Keratinocyte (primary cell): ENCODE data around the gene HSD17B2. TPM values are rescaled to one million over a fixed set of nuclear protein-coding genes. Genes with fewer than 3 reads are reported as not detected.
A peak's percentile ranks its signal among the peaks of the same experiment; 100 is the strongest.

ENCODE experiments used
- DNase-seq: peaks from one replicate; pipeline ENCODE4 v3.0.0-alpha.2; 2011; ENCODE audit warnings: low read depth, missing footprints, low spot score
- FAIRE-seq: peaks from 2 replicates; lab custom pipeline; 2011; peaks lifted over from hg19 to GRCh38; lab: Jason Lieb, UNC
- H2AFZ ChIP-seq: 2 replicates; pipeline ENCODE4 v1.6.0; 2012; ENCODE audit warnings: low read length, control low read depth, inconsistent platforms; ENCODE audit not compliant: control insufficient read depth
- H3K27ac ChIP-seq: 2 replicates; pipeline ENCODE4 v1.5.1; 2011; ENCODE audit warnings: low read length; ENCODE audit not compliant: control insufficient read depth, insufficient read depth
- H3K27me3 ChIP-seq: 3 replicates; pipeline ENCODE4 v1.6.0; 2011; ENCODE audit warnings: low read length; ENCODE audit not compliant: control insufficient read depth, insufficient read depth; ENCODE audit errors: extremely low read depth
- H3K36me3 ChIP-seq, 2 experiments: 2 replicates in 1 of 2; 3 replicates in 1 of 2; pipeline ENCODE4 v1.5.1; 2011; ENCODE audit warnings: low read length in 2 of 2, mild to moderate bottlenecking in 1 of 2; ENCODE audit not compliant: control insufficient read depth in 2 of 2, insufficient read depth in 2 of 2; ENCODE audit errors: extremely low read depth in 1 of 2
- H3K4me1 ChIP-seq: 3 replicates; pipeline ENCODE4 v1.5.1; 2011; ENCODE audit warnings: low read length; ENCODE audit not compliant: control insufficient read depth, insufficient read depth; ENCODE audit errors: extremely low read depth
- H3K4me2 ChIP-seq: 3 replicates; pipeline ENCODE4 v1.6.0; 2011; ENCODE audit warnings: low read depth, low read length; ENCODE audit not compliant: control insufficient read depth, insufficient read depth; ENCODE audit errors: extremely low read depth
- H3K4me3 ChIP-seq, 3 experiments: fragments of 200-600 bp in 1 of 3; sonication (generic) in 1 of 3; 2 replicates in 2 of 3; 3 replicates in 1 of 3; pipeline ENCODE4 v1.5.1; 2011 to 2016; ENCODE audit warnings: low read length in 3 of 3, mild to moderate bottlenecking in 3 of 3, control low read depth in 2 of 3, inconsistent platforms in 1 of 3, low read depth in 1 of 3, mixed read lengths in 1 of 3, mixed run types in 1 of 3, moderate library complexity in 1 of 3; ENCODE audit not compliant: control insufficient read depth in 2 of 3, insufficient read depth in 2 of 3; ENCODE audit errors: extremely low read depth in 1 of 3
- H3K79me2 ChIP-seq: 2 replicates; pipeline ENCODE4 v1.6.0; 2012; ENCODE audit warnings: low read length; ENCODE audit not compliant: control insufficient read depth, insufficient read depth
- H3K9ac ChIP-seq: 3 replicates; pipeline ENCODE4 v1.6.0; 2011; ENCODE audit warnings: low read length; ENCODE audit not compliant: control insufficient read depth, insufficient read depth; ENCODE audit errors: extremely low read depth
- H3K9me1 ChIP-seq: 3 replicates; pipeline ENCODE4 v1.6.0; 2011; ENCODE audit warnings: low read length; ENCODE audit not compliant: control insufficient read depth, insufficient read depth; ENCODE audit errors: extremely low read depth
- H3K9me3 ChIP-seq: 2 replicates; pipeline ENCODE4 v1.5.1; 2012; ENCODE audit warnings: low read depth, low read length; ENCODE audit not compliant: control insufficient read depth
- H4K20me1 ChIP-seq: 3 replicates; pipeline ENCODE4 v1.6.0; 2011; ENCODE audit warnings: low read length; ENCODE audit not compliant: control insufficient read depth, insufficient read depth; ENCODE audit errors: extremely low read depth
- CTCF ChIP-seq, 3 experiments: IDR thresholded peaks in 1 of 3; conservative IDR thresholded peaks in 1 of 3; optimal IDR thresholded peaks in 1 of 3; 2 replicates in 2 of 3; 3 replicates in 1 of 3; pipeline versions ENCODE3 to v1.5.1; 2011; ENCODE audit warnings: low read length in 3 of 3, mild to moderate bottlenecking in 3 of 3, moderate library complexity in 2 of 3, control low read depth in 1 of 3, inconsistent platforms in 1 of 3; ENCODE audit not compliant: insufficient read depth in 2 of 3; ENCODE audit errors: extremely low read depth in 1 of 3
- EZH2 ChIP-seq: IDR thresholded peaks from one replicate; pipeline ENCODE4 v1.6.1; 2012; ENCODE audit warnings: inconsistent platforms, mild to moderate bottlenecking, low read length, moderate library complexity
- dilution Hi-C: fragments of 300-500 bp; cut with MboI; formaldehyde crosslinking; loops from one replicate; pipeline ENCODE4 v1.7.0; 2020; ENCODE audit warnings: low sequenced_read_pairs; ENCODE audit not compliant: extremely low pct_ligation_motif_present
- polyA plus RNA-seq, 5 experiments: library from polyadenylated mRNA; depleted of rRNA in 3 of 5; stranded (reverse) in 3 of 5; stranded (forward) in 1 of 5; unstranded in 1 of 5; fragments of >200 nt; gene quantifications; 1 replicate in 1 of 5; 2 replicates in 3 of 5; 3 replicates in 1 of 5; pipeline versions ENCODE4 v1.2.1 to v1.2.3, GENCODE V29; 2011 to 2012; ENCODE audit warnings: missing spikeins in 2 of 5, low read depth in 1 of 5, low replicate concordance in 1 of 5

The HSD17B2 gene
- polyA plus RNA-seq, 1 donor (not counting 4 experiments of a cell fraction or from before 2014, with no cell fraction given) = 3.1 TPM

GRCh38 chr16:82055117-82055516 lies 20.1 kb downstream of the HSD17B2 start:
- H3K27me3 ChIP-seq = no peaks in the 10 kb centered on the region
- no peaks in the 10 kb centered on the region for H3K79me2 ChIP-seq
- no peak overlapping the region for H3K9ac ChIP-seq
- TF ChIP-seq EZH2 (no peak), CTCF (optimal IDR thresholded peaks at IDR 0.05 in 1 of 3, IDR thresholded peaks at IDR 0.05 in 1 of 3, conservative IDR thresholded peaks at IDR 0.05 in 1 of 3; ENCODE audit: extremely low read depth in 1 of 3, insufficient read depth in 2 of 3, low read length in 3 of 3) (no peak)
- H3K4me2 ChIP-seq = no peak overlapping the region
- no peak for FAIRE-seq
- H4K20me1 ChIP-seq = no peaks in the 10 kb centered on the region
- no peaks in the 10 kb centered on the region for H3K9me1 ChIP-seq
- dilution Hi-C loops = no loop called here
- H3K9me3 ChIP-seq = no peaks in the 10 kb centered on the region
- H3K4me1 ChIP-seq = peaks cover 18% of the 10 kb centered on the region
- no peaks in the 10 kb centered on the region for H3K36me3 ChIP-seq
- H3K27ac ChIP-seq = no peak overlapping the region
- DNase-seq = no peak
- no peak overlapping the region for H2AFZ ChIP-seq
- no peak overlapping the region for H3K4me3 ChIP-seq

GRCh38 chr16:82055728-82056549 lies 20.9 kb downstream of the HSD17B2 start:
- no peak overlapping the region for H3K9ac ChIP-seq
- no peaks in the 10 kb centered on the region for H4K20me1 ChIP-seq
- no peaks in the 10 kb centered on the region for H3K36me3 ChIP-seq
- H2AFZ ChIP-seq = peak overlapping the region; percentile 18
- peak; percentile 76 for FAIRE-seq
- no peaks in the 10 kb centered on the region for H3K9me1 ChIP-seq
- no peaks in the 10 kb centered on the region for H3K27me3 ChIP-seq
- peak; percentile 61 for DNase-seq
- peak overlapping the region; percentile 71 for H3K27ac ChIP-seq
- H3K9me3 ChIP-seq = no peaks in the 10 kb centered on the region
- TF ChIP-seq CTCF (optimal IDR thresholded peaks at IDR 0.05 in 1 of 3, IDR thresholded peaks at IDR 0.05 in 1 of 3, conservative IDR thresholded peaks at IDR 0.05 in 1 of 3; ENCODE audit: extremely low read depth in 1 of 3, insufficient read depth in 2 of 3, low read length in 3 of 3) = no peak
- TF ChIP-seq EZH2 = no peak
- dilution Hi-C loops = no loop called here
- H3K4me3 ChIP-seq = no peak overlapping the region
- H3K4me1 ChIP-seq = peaks cover 18% of the 10 kb centered on the region
- H3K4me2 ChIP-seq = peak overlapping the region; percentile 78
- no peaks in the 10 kb centered on the region for H3K79me2 ChIP-seq
